CD14-positive monocyte (primary cell): ENCODE results near the gene SLC44A2. TPM values are rescaled to one million over a fixed set of nuclear protein-coding genes. Genes with fewer than 3 reads are reported as not detected.

Source experiments
- DNase-seq, 3 donors: peaks; one replicate each; pipeline ENCODE4 v3.0.0-alpha.2; 2011 to 2022
- H2AFZ ChIP-seq: 2 replicates; pipeline ENCODE4 v1.6.0; 2012; ENCODE audit warnings: mild to moderate bottlenecking, low read depth, low read length, inconsistent platforms; ENCODE audit not compliant: insufficient read depth, poor library complexity, severe bottlenecking
- H3K27ac ChIP-seq, 2 donors: 1 replicate in 1 of 2; 2 replicates in 1 of 2; pipeline ENCODE4 v1.5.1; 2012 to 2013; ENCODE audit warnings: low read length in 2 of 2, control low read depth in 1 of 2, inconsistent platforms in 1 of 2, low read depth in 1 of 2, mild to moderate bottlenecking in 1 of 2
- H3K27me3 ChIP-seq, 2 donors: one replicate each; pipeline versions ENCODE4 v1.6.0 to v1.6.1; 2011 to 2013; ENCODE audit warnings: low read length in 2 of 2; ENCODE audit not compliant: control insufficient read depth in 2 of 2, insufficient read depth in 2 of 2
- H3K36me3 ChIP-seq, 2 donors: replicated peaks in 1 of 2; 1 replicate in 1 of 2; 2 replicates in 1 of 2; pipeline versions ENCODE4 v1.5.1 to v1.6.1; 2012 to 2013; ENCODE audit warnings: low read length in 2 of 2, control low read depth in 1 of 2, inconsistent platforms in 1 of 2, mild to moderate bottlenecking in 1 of 2; ENCODE audit not compliant: insufficient read depth in 2 of 2, control insufficient read depth in 1 of 2
- H3K4me1 ChIP-seq, 2 donors: 1 replicate in 1 of 2; 2 replicates in 1 of 2; pipeline versions ENCODE4 v1.5.1 to v1.6.1; 2012 to 2013; ENCODE audit warnings: low read length in 2 of 2, control low read depth in 1 of 2, inconsistent platforms in 1 of 2, mild to moderate bottlenecking in 1 of 2, moderate library complexity in 1 of 2; ENCODE audit not compliant: insufficient read depth in 2 of 2, control insufficient read depth in 1 of 2
- H3K4me2 ChIP-seq: replicated peaks from 2 replicates; pipeline ENCODE3; 2012; ENCODE audit warnings: low read length, moderate library complexity, mild to moderate bottlenecking; ENCODE audit not compliant: poor library complexity, severe bottlenecking; ENCODE audit errors: extremely low read depth
- H3K4me3 ChIP-seq, 3 experiments: fragments of 200-600 bp in 1 of 3; sonication (generic) in 1 of 3; replicated peaks in 1 of 3; 1 replicate in 2 of 3; 2 replicates in 1 of 3; pipeline ENCODE4 v1.5.1; 2011 to 2013; ENCODE audit warnings: low read length in 3 of 3, mild to moderate bottlenecking in 3 of 3, control low read depth in 2 of 3, low read depth in 2 of 3, inconsistent platforms in 1 of 3, moderate library complexity in 1 of 3
- H3K79me2 ChIP-seq: 2 replicates; pipeline ENCODE4 v1.6.0; 2012; ENCODE audit warnings: mild to moderate bottlenecking, control low read depth, inconsistent platforms, low read length, moderate library complexity; ENCODE audit not compliant: insufficient read depth
- H3K9ac ChIP-seq: 2 replicates; pipeline ENCODE4 v1.6.0; 2017; ENCODE audit warnings: low read length, mild to moderate bottlenecking; ENCODE audit not compliant: insufficient read depth, poor library complexity, severe bottlenecking
- H3K9me3 ChIP-seq, 2 donors: replicated peaks in 1 of 2; 1 replicate in 1 of 2; 2 replicates in 1 of 2; pipeline versions ENCODE4 v1.5.1 to v1.6.1; 2012 to 2013; ENCODE audit warnings: low read length in 2 of 2, control low read depth in 1 of 2; ENCODE audit not compliant: control insufficient read depth in 1 of 2, insufficient read depth in 1 of 2
- H4K20me1 ChIP-seq: 2 replicates; pipeline ENCODE4 v1.6.0; 2012; ENCODE audit warnings: mild to moderate bottlenecking, low read length, control low read depth, moderate library complexity; ENCODE audit not compliant: insufficient read depth
- H3K27ac Mint-ChIP-seq, 7 donors: one replicate each; pipeline ENCODE4 v1.8.0; 2020; ENCODE audit warnings: mild to moderate bottlenecking in 7 of 7, mixed read lengths in 7 of 7, moderate library complexity in 6 of 7, inconsistent platforms in 2 of 7
- H3K27me3 Mint-ChIP-seq, 3 donors: one replicate each; pipeline ENCODE4 v1.8.0; 2021 to 2022; ENCODE audit warnings: low read depth in 3 of 3, mild to moderate bottlenecking in 3 of 3, mixed read lengths in 3 of 3, moderate library complexity in 3 of 3, inconsistent platforms in 1 of 3
- H3K36me3 Mint-ChIP-seq, 2 donors: one replicate each; pipeline ENCODE4 v1.8.0; 2020; ENCODE audit warnings: mixed read lengths in 2 of 2, inconsistent platforms in 1 of 2, mild to moderate bottlenecking in 1 of 2
- H3K4me1 Mint-ChIP-seq: one replicate; pipeline ENCODE4 v1.8.0; 2020; ENCODE audit warnings: mild to moderate bottlenecking, mixed read lengths
- H3K4me3 Mint-ChIP-seq, 2 donors: one replicate each; pipeline ENCODE4 v1.8.0; 2020; ENCODE audit warnings: mild to moderate bottlenecking in 2 of 2, mixed read lengths in 2 of 2, moderate library complexity in 1 of 2
- H3K9me3 Mint-ChIP-seq, 7 donors: one replicate each; pipeline ENCODE4 v1.8.0; 2020 to 2022; ENCODE audit warnings: mixed read lengths in 7 of 7, mild to moderate bottlenecking in 6 of 7, moderate library complexity in 6 of 7, inconsistent platforms in 2 of 7
- CTCF ChIP-seq: fragments of 200-600 bp; IDR thresholded peaks from one replicate; pipeline ENCODE4 v1.8.0; 2022; ENCODE audit warnings: antibody characterized with exemption, mild to moderate bottlenecking
- WGBS: methylation state at CpG from one replicate; pipeline ENCODE4 v1.1.5; 2013; ENCODE audit warnings: missing lambda C conversion rate; ENCODE audit not compliant: insufficient coverage; 5-methylcytosine and 5-hydroxymethylcytosine counted together
- intact Hi-C, 2 donors: fragments of 100-400 bp; cut with micrococcal nuclease; formaldehyde crosslinking; loops; one replicate each; pipeline versions ENCODE4 v1.15.0 to v1.15.1; 2023
- polyA plus RNA-seq, 3 donors: library from polyadenylated mRNA; depleted of rRNA in 1 of 3; unstranded in 2 of 3; stranded (reverse) in 1 of 3; fragments of 300-500 nt in 2 of 3; fragments of >200 nt in 1 of 3; fragmentation: Illumina TruSeq in 2 of 3; gene quantifications; 1 replicate in 2 of 3; 2 replicates in 1 of 3; pipeline ENCODE4 v1.2.3, GENCODE V29; 2012 to 2021

Gene SLC44A2
- polyA plus RNA-seq, 3 donors: 43.5 to 95.9 (median 69.4) TPM

DNA sequence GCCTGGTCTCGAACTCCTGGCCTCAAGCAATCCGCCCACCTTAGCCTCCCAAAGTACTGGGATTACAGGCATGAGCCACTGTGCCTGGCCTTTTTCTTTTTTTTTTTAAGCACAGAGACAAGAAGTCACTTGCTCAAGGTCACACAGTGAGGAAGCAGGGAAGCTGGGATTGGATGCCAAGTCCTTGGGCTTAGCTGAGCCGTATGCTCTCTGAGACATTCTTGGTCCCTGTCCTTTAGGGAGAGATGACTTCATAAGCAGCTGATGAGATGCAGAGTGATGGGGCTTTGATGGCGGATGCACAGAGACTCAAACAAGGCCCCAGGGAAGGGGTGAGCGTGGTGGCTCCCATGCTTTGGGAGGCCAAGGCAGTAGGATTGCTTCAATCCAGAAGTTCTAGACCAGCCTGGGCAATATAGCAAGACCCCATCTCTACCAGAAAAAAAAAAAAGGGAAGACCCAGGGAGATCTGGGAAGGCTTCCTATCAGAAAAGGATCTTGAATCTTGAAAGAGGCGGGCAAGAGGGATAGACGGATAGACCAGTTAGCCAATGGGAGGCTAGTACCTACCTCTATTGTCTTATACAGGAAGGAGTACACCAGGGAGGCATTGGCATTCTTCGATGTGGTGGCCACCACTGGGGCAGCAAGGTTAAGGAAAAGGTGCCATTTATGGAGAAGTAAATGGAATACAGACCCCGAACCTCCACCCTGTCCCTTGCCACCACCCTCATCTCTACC lies 42.1 kb upstream of the SLC44A2 start:
- H4K20me1 ChIP-seq: no peaks in the 10 kb centered on the region
- 100% methylated on average over 2 of the region's 9 CpGs for WGBS
- peaks cover 0 to 3% of the 10 kb centered on the region in 2 donors for H3K4me1 ChIP-seq
- H3K4me3 Mint-ChIP-seq: no peak overlapping the region
- no peak overlapping the region for H2AFZ ChIP-seq
- no peaks in the 10 kb centered on the region for H3K36me3 ChIP-seq
- H3K27ac Mint-ChIP-seq: no peak overlapping the region
- H3K4me1 Mint-ChIP-seq: peaks cover 16% of the 10 kb centered on the region
- no peak overlapping the region for H3K27ac ChIP-seq
- peaks cover 12 to 25% (median 18%) of the 10 kb centered on the region in 3 donors for H3K27me3 Mint-ChIP-seq
- no peak overlapping the region for H3K4me2 ChIP-seq
- no peaks in the 10 kb centered on the region for H3K79me2 ChIP-seq
- TF ChIP-seq CTCF: no peak
- DNase-seq: no peak
- H3K36me3 Mint-ChIP-seq: peaks cover 0 to 6% of the 10 kb centered on the region in 2 donors
- peaks cover 2 to 13% of the 10 kb centered on the region in 2 donors for H3K27me3 ChIP-seq
- peaks cover 0 to 4% (median 3%) of the 10 kb centered on the region in 7 donors for H3K9me3 Mint-ChIP-seq
- H3K4me3 ChIP-seq: no peak overlapping the region
- H3K9me3 ChIP-seq: no peaks in the 10 kb centered on the region
- intact Hi-C loops: no loop called here
- H3K9ac ChIP-seq: no peak overlapping the region

DNA sequence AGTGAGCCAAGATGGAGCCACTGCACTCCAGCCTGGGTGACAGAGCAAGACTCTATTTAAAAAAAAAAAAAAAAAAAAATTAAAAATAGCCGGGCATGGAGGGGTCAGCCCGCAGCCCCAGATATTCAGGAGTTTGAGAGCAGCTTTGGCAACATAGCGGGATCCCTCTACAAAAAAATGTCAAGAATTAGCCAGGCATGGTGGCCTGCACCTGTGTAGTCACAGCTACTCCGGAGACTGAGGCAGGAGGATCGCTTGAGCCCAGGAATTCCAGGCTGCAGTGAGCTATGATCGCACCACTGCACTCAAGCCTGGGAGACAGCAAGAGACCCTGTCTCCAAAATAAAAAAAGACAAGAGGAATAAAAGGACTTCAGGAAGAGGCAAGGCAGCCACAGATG lies 39.0 kb upstream of the SLC44A2 start:
- Histone ChIP-seq H3K4me2 (no peak overlapping the region), H3K4me3 (no peak overlapping the region), H3K79me2 (no peaks in the 10 kb centered on the region), H3K9me3 (no peaks in the 10 kb centered on the region), H2AFZ (no peak overlapping the region), H3K36me3 (no peaks in the 10 kb centered on the region), H3K27ac (no peak overlapping the region), H4K20me1 (no peaks in the 10 kb centered on the region), H3K9ac (no peak overlapping the region), H3K4me1 (peaks cover 5 to 10% of the 10 kb centered on the region in 2 donors), H3K27me3 (peaks cover 2 to 13% of the 10 kb centered on the region in 2 donors)
- intact Hi-C loops: no loop called here
- H3K27ac Mint-ChIP-seq: no peak overlapping the region
- peaks cover 0 to 6% of the 10 kb centered on the region in 2 donors for H3K36me3 Mint-ChIP-seq
- H3K9me3 Mint-ChIP-seq: peaks cover 0 to 4% (median 3%) of the 10 kb centered on the region in 7 donors
- DNase-seq: no peak
- 96% methylated on average over 3 of the region's 6 CpGs for WGBS
- H3K4me1 Mint-ChIP-seq: peaks cover 21% of the 10 kb centered on the region
- no peak overlapping the region for H3K4me3 Mint-ChIP-seq
- H3K27me3 Mint-ChIP-seq: peaks cover 12 to 27% (median 18%) of the 10 kb centered on the region in 3 donors
- no peak for TF ChIP-seq CTCF
